Gastroesophageal sphincter (tissue), 4 donors: Measurements from ENCODE around the gene IL9. TPM values are rescaled to one million over a fixed set of nuclear protein-coding genes. Genes with fewer than 3 reads are reported as not detected.

ENCODE experiments used
- ATAC-seq: fragments of 150-250 bp; one replicate; pipeline ENCODE4 v1.9.1; 2016; ENCODE audit warnings: mild to moderate bottlenecking, moderate library complexity
- H3K27ac ChIP-seq, 4 donors: fragments of 200-600 bp; sonication (generic) in 3 of 4; 1 replicate in 3 of 4; 2 replicates in 1 of 4; pipeline ENCODE4 v1.5.1; 2016 to 2019
- H3K27me3 ChIP-seq: fragments of 200-600 bp; sonication (generic); one replicate; pipeline ENCODE4 v1.5.1; 2019
- H3K36me3 ChIP-seq, 2 donors: fragments of 200-600 bp; sonication (generic); one replicate each; pipeline ENCODE4 v1.5.1; 2019; ENCODE audit warnings: control low read depth in 1 of 2
- H3K4me1 ChIP-seq, 3 donors: fragments of 200-600 bp; sonication (generic); 1 replicate in 2 of 3; 2 replicates in 1 of 3; pipeline ENCODE4 v1.5.1; 2016 to 2019; ENCODE audit warnings: control low read depth in 2 of 3
- H3K4me3 ChIP-seq, 2 donors: fragments of 200-600 bp; sonication (generic); one replicate each; pipeline ENCODE4 v1.5.1; 2019; ENCODE audit warnings: mild to moderate bottlenecking in 1 of 2, moderate library complexity in 1 of 2
- H3K9me3 ChIP-seq, 3 donors: fragments of 200-600 bp; sonication (generic); one replicate each; pipeline ENCODE4 v1.5.1; 2017 to 2019; ENCODE audit warnings: control low read depth in 2 of 3
- CTCF ChIP-seq, 4 experiments: fragments of 200-600 bp in 2 of 4; fragments of 450-650 bp in 2 of 4; sonication (generic) in 1 of 4; IDR thresholded peaks; one replicate each; pipeline ENCODE4 v1.5.1; 2017 to 2019; ENCODE audit warnings: antibody characterized with exemption in 4 of 4, mild to moderate bottlenecking in 2 of 4, moderate library complexity in 2 of 4
- EP300 ChIP-seq: sonication (generic); formaldehyde crosslinking; IDR thresholded peaks from one replicate; pipeline ENCODE4 v1.6.1; 2017; ENCODE audit warnings: antibody characterized with exemption, mild to moderate bottlenecking
- POLR2A ChIP-seq, 2 donors: fragments of 450-650 bp; IDR thresholded peaks; one replicate each; pipeline ENCODE4 v1.6.1; 2017; ENCODE audit warnings: antibody characterized with exemption in 2 of 2, mild to moderate bottlenecking in 2 of 2, moderate library complexity in 1 of 2
- POLR2AphosphoS5 ChIP-seq: sonication (generic); formaldehyde crosslinking; IDR thresholded peaks from one replicate; pipeline ENCODE4 v1.6.1; 2017; ENCODE audit warnings: antibody characterized with exemption
- WGBS, 2 donors: methylation state at CpG; one replicate each; pipeline ENCODE4 v1.1.5; 2018; ENCODE audit warnings: low coverage in 1 of 2; 5-methylcytosine and 5-hydroxymethylcytosine counted together
- total RNA-seq, 4 donors: library from RNA; depleted of rRNA; stranded (reverse); fragments of >200 nt; gene quantifications; one replicate each; pipeline ENCODE4 v1.1.0, GENCODE V29; 2016

IL9 gene
- total RNA-seq, 4 donors from 2014 or later: not detected

GRCh38 chr5:135894276-135894675 lies 1.4 kb downstream of the IL9 start:
- no peak overlapping the region for H3K27ac ChIP-seq
- no peaks in the 10 kb centered on the region for H3K9me3 ChIP-seq
- H3K4me3 ChIP-seq: no peak overlapping the region
- peaks cover 0 to 21% (median 0%) of the 10 kb centered on the region in 3 donors for H3K4me1 ChIP-seq
- ATAC-seq: no peak
- TF ChIP-seq POLR2AphosphoS5 (no peak), CTCF (IDR thresholded peaks at IDR 0.05) (no peak), POLR2A (IDR thresholded peaks at IDR 0.05) (no peak), EP300 (no peak)
- peaks cover 9% of the 10 kb centered on the region for H3K27me3 ChIP-seq
- WGBS, 2 donors: 35% methylated on average over 3 of the region's 8 CpGs; no CpG with 5 or more reads in 1 of the 2 donors
- H3K36me3 ChIP-seq: no peaks in the 10 kb centered on the region

GRCh38 chr5:135891791-135892190 lies 3.9 kb downstream of the IL9 start:
- no peak for TF ChIP-seq POLR2A (IDR thresholded peaks at IDR 0.05)
- TF ChIP-seq EP300: no peak
- no peak for TF ChIP-seq CTCF (IDR thresholded peaks at IDR 0.05)
- TF ChIP-seq POLR2AphosphoS5: no peak
- Histone ChIP-seq H3K27ac (no peak overlapping the region), H3K36me3 (no peaks in the 10 kb centered on the region), H3K9me3 (no peaks in the 10 kb centered on the region), H3K4me1 (peaks cover 0 to 30% (median 0%) of the 10 kb centered on the region in 3 donors), H3K4me3 (no peak overlapping the region), H3K27me3 (no peaks in the 10 kb centered on the region)
- ATAC-seq: no peak

- Histone ChIP-seq H3K4me3 (no peak overlapping the region), H3K36me3 (no peaks in the 10 kb centered on the region), H3K9me3 (no peaks in the 10 kb centered on the region), H3K27me3 (no peaks in the 10 kb centered on the region), H3K4me1 (peaks cover 0 to 30% (median 0%) of the 10 kb centered on the region in 3 donors), H3K27ac (no peak overlapping the region)
- TF ChIP-seq CTCF (IDR thresholded peaks at IDR 0.05): no peak
- TF ChIP-seq POLR2AphosphoS5: no peak
- TF ChIP-seq POLR2A (IDR thresholded peaks at IDR 0.05): no peak
- no peak for TF ChIP-seq EP300
- no peak for ATAC-seq
- 20 to 31% methylated on average over 2 of the region's 2 CpGs for WGBS, 2 donors
Measured at GRCh38 chr5:135891268-135891667, 4.4 kb downstream of the IL9 start.

GRCh38 chr5:135890867-135891266 lies 4.8 kb downstream of the IL9 start:
- H3K27me3 ChIP-seq: no peaks in the 10 kb centered on the region
- TF ChIP-seq CTCF (IDR thresholded peaks at IDR 0.05) (no peak), EP300 (no peak), POLR2AphosphoS5 (no peak), POLR2A (IDR thresholded peaks at IDR 0.05) (no peak)
- H3K27ac ChIP-seq: no peak overlapping the region
- whole genome bisulfite sequencing, 2 donors: 64 to 100% methylated on average over 1 to 2 of the region's 5 CpGs
- H3K9me3 ChIP-seq: no peaks in the 10 kb centered on the region
- H3K4me1 ChIP-seq: peaks cover 0 to 30% (median 0%) of the 10 kb centered on the region in 3 donors
- no peak overlapping the region for H3K4me3 ChIP-seq
- no peaks in the 10 kb centered on the region for H3K36me3 ChIP-seq
- ATAC-seq: no peak

- 29% methylated on average over 2 of the region's 2 CpGs; no CpG with 5 or more reads in 1 of the 2 donors for WGBS, 2 donors
- Histone ChIP-seq H3K27ac (no peak overlapping the region), H3K4me1 (peaks cover 0 to 30% (median 0%) of the 10 kb centered on the region in 3 donors), H3K27me3 (no peaks in the 10 kb centered on the region), H3K9me3 (no peaks in the 10 kb centered on the region), H3K4me3 (no peak overlapping the region), H3K36me3 (no peaks in the 10 kb centered on the region)
- no peak for ATAC-seq
- TF ChIP-seq CTCF (IDR thresholded peaks at IDR 0.05) (no peak), POLR2AphosphoS5 (no peak), EP300 (no peak), POLR2A (IDR thresholded peaks at IDR 0.05) (no peak)
Measured at GRCh38 chr5:135890296-135890695, 5.3 kb downstream of the IL9 start.
